GM12874 (cell line): ENCODE results near the gene DOC2A.

Experiments used
- CTCF ChIP-seq: IDR thresholded peaks from 2 replicates; pipeline ENCODE4 v1.5.1; 2011; ENCODE audit warnings: low read depth, mild to moderate bottlenecking, control low read depth, low read length, moderate library complexity; ENCODE audit not compliant: insufficient read depth

Gene DOC2A

GRCh38 chr16:30010844-30011713 lies at the start of gene DOC2A:
Gene DOC2A, minus strand, starts transcription at chr16:30011027. Its CDS starts 805 bp downstream, at chr16:30010222.
- TF ChIP-seq CTCF: no peak

- TF ChIP-seq CTCF: no peak
These were observed 49.5 kb upstream of the DOC2A start for GRCh38 chr16:30060346-30060745.

GRCh38 chr16:30054959-30055553 lies 44.2 kb upstream of the DOC2A start:
- peak; percentile 87 for TF ChIP-seq CTCF

GRCh38 chr16:30054451-30054850 lies 43.6 kb upstream of the DOC2A start:
- TF ChIP-seq CTCF: no peak

GRCh38 chr16:30053376-30054015 lies 42.7 kb upstream of the DOC2A start:
- TF ChIP-seq CTCF: no peak

- TF ChIP-seq CTCF: no peak
These were observed 42.0 kb upstream of the DOC2A start for GRCh38 chr16:30052671-30053372.

GRCh38 chr16:30051518-30051917 lies 40.7 kb upstream of the DOC2A start:
- TF ChIP-seq CTCF: no peak
